Retina (tissue), 1 donor: ENCODE results near the gene RAB8A.
"Not testable (repeated sequence)": the region's sequence is repeated elsewhere in the genome, so short reads cannot be mapped to it uniquely, and the experiment has no call there.

ENCODE experiments used
- DNase-seq: peaks from one replicate; pipeline ENCODE4 v3.0.0-alpha.2; 2016

RAB8A gene

GRCh38 chr19:16113727-16114126, 2.0 kb downstream of the RAB8A start:
- no peak for DNase-seq

GRCh38 chr19:16115301-16116039, 3.8 kb downstream of the RAB8A start:
- no peak for DNase-seq

GRCh38 chr19:16116067-16116466, 4.4 kb downstream of the RAB8A start:
- DNase-seq, result no peak

- no peak for DNase-seq
Measured at GRCh38 chr19:16117594-16118033, 5.9 kb downstream of the RAB8A start.

GRCh38 chr19:16118489-16119033, 6.9 kb downstream of the RAB8A start:
- no peak for DNase-seq

- not testable (repeated sequence) for DNase-seq
Measured at GRCh38 chr19:16119075-16119857, 7.6 kb downstream of the RAB8A start.

GRCh38 chr19:16121141-16121540, 9.5 kb downstream of the RAB8A start:
- no peak for DNase-seq

GRCh38 chr19:16121967-16122366, 10.3 kb downstream of the RAB8A start:
- no peak for DNase-seq

- no peak for DNase-seq
Measured at GRCh38 chr19:16124953-16125352, 13.3 kb downstream of the RAB8A start.

GRCh38 chr19:16125737-16126495, 14.2 kb downstream of the RAB8A start:
- DNase-seq, result no peak

- DNase-seq, result no peak
Measured at GRCh38 chr19:16127080-16127479, 15.4 kb downstream of the RAB8A start.

GRCh38 chr19:16127776-16128371, 16.2 kb downstream of the RAB8A start:
- no peak for DNase-seq

- no peak for DNase-seq
Measured at GRCh38 chr19:16131648-16132047, 20.0 kb downstream of the RAB8A start.

GRCh38 chr19:16133818-16134217, 22.1 kb downstream of the RAB8A start:
- no peak for DNase-seq

GRCh38 chr19:16134510-16134909, 22.8 kb downstream of the RAB8A start:
- no peak for DNase-seq

GRCh38 chr19:16135430-16136127, 23.9 kb downstream of the RAB8A start:
- DNase-seq, result no peak

- DNase-seq, result no peak
Measured at GRCh38 chr19:16136185-16136999, 24.7 kb downstream of the RAB8A start.

GRCh38 chr19:16139752-16140151, 28.1 kb downstream of the RAB8A start:
- no peak for DNase-seq

- no peak for DNase-seq
Measured at GRCh38 chr19:16141043-16141442, 29.4 kb downstream of the RAB8A start.

GRCh38 chr19:16142032-16142580, 30.4 kb downstream of the RAB8A start:
- no peak for DNase-seq
